Lower leg skin (tissue), 4 donors: ENCODE measurements around the gene TTC34. TPM values are rescaled to one million over a fixed set of nuclear protein-coding genes. Genes with fewer than 3 reads are reported as not detected.

Source experiments
- DNase-seq, 2 donors: peaks; one replicate each; pipeline ENCODE4 v3.0.0-alpha.2; 2019; ENCODE audit warnings: low spot score in 2 of 2
- H3K4me3 ChIP-seq: fragments of 200-600 bp; sonication (generic); 2 replicates; pipeline ENCODE4 v1.5.1; 2017; ENCODE audit warnings: mild to moderate bottlenecking, low read depth; ENCODE audit not compliant: poor library complexity, severe bottlenecking
- CTCF ChIP-seq, 3 donors: fragments of 450-650 bp; IDR thresholded peaks; one replicate each; pipeline ENCODE4 v1.5.1; 2016; ENCODE audit warnings: antibody characterized with exemption in 3 of 3, mild to moderate bottlenecking in 3 of 3, moderate library complexity in 2 of 3
- POLR2A ChIP-seq, 2 donors: fragments of 450-650 bp; IDR thresholded peaks; one replicate each; pipeline ENCODE4 v1.6.1; 2016 to 2017; ENCODE audit warnings: antibody characterized with exemption in 2 of 2, mild to moderate bottlenecking in 1 of 2, moderate library complexity in 1 of 2
- WGBS, 2 donors: methylation state at CpG; one replicate each; pipeline ENCODE4 v1.1.5; 2018; 5-methylcytosine and 5-hydroxymethylcytosine counted together
- intact Hi-C: fragments of 100-400 bp; cut with DNase I; formaldehyde crosslinking; loops from one replicate; pipeline ENCODE4 v1.15.0; 2023; ENCODE audit warnings: low total_unique reads
- total RNA-seq, 4 donors: library from RNA; depleted of rRNA; stranded (reverse); fragments of >200 nt; gene quantifications; one replicate each; pipeline ENCODE4 v1.1.0, GENCODE V29; 2016

TTC34 gene
- total RNA-seq, 4 donors from 2014 or later, result 0.07 to 0.23 (median 0.17) TPM

- TF ChIP-seq CTCF (IDR thresholded peaks at IDR 0.05) (no peak), POLR2A (IDR thresholded peaks at IDR 0.05) (no peak)
- DNase-seq, result peak in 1 of 2 donors; percentile 66
- no peak overlapping the region for H3K4me3 ChIP-seq
- 46 to 55% methylated on average over 19 of the region's 19 CpGs for WGBS, 2 donors
- intact Hi-C loops, result no loop called here
These were observed 4.4 kb downstream of the TTC34 start for GRCh38 chr1:2796890-2797740.

GRCh38 chr1:2795926-2796325, 5.6 kb downstream of the TTC34 start:
- intact Hi-C loops, result no loop called here
- 80 to 86% methylated on average over 6 of the region's 6 CpGs for WGBS, 2 donors

DNA sequence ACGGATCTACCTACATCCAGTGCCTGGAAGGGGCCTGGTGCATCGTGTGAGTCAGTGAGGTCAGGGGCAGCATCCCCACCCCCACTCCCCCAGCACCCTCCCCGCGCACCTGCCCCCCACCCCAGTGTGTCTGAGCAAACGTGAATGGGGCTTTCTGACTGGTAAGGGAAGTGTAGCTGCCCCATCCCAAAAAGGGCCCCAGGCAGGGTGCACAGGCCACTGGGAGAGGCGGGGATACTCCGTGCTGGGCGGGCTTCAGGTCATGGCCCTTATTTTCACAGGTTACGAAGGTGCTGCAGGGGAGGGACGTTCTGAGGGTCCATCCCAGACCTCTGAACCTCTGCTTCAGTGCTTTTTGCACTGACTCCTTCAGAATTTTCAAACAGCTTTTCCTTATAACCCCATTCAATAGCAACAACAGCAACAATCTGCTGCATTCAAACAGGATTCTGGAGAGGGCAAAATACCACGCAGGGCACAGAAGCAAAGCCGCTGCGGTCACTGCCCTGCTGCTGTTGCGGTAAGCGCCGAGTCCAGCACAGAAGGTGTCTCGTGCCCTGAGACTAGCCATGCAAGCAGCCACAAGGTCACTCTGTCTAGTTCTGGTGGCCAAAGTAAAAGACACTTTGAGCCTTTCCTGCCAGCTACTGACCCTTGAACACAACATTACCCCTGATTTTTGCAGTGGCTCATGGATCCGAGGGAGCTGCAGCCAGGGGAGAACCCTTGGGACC, 10.3 kb downstream of the TTC34 start:
- 64 to 67% methylated on average over 18 of the region's 18 CpGs for WGBS, 2 donors
- intact Hi-C loops, result no loop called here
- no peak overlapping the region for H3K4me3 ChIP-seq
- DNase-seq, result no peak
- TF ChIP-seq CTCF (IDR thresholded peaks at IDR 0.05), result no peak
- TF ChIP-seq POLR2A (IDR thresholded peaks at IDR 0.05), result no peak

More at GRCh38 chr1:2795926-2796325, 5.6 kb downstream of the TTC34 start:
- no peak for DNase-seq
- TF ChIP-seq POLR2A (IDR thresholded peaks at IDR 0.05) (no peak), CTCF (IDR thresholded peaks at IDR 0.05) (no peak)
- no peak overlapping the region for H3K4me3 ChIP-seq

GRCh38 chr1:2789986-2790581, 11.4 kb downstream of the TTC34 start:
- TF ChIP-seq CTCF (IDR thresholded peaks at IDR 0.05), result no peak
- no peak for DNase-seq
- WGBS, 2 donors, result 32 to 57% methylated on average over 6 to 27 of the region's 58 CpGs
- H3K4me3 ChIP-seq, result no peak overlapping the region
- intact Hi-C loops, result no loop called here

- 9 to 12% methylated on average over 20 to 31 of the region's 79 CpGs for WGBS, 2 donors
- TF ChIP-seq POLR2A (IDR thresholded peaks at IDR 0.05) (no peak), CTCF (IDR thresholded peaks at IDR 0.05) (no peak)
- DNase-seq, result peak in 1 of 2 donors; percentile 65
- intact Hi-C loops, result no loop called here
- no peak overlapping the region for H3K4me3 ChIP-seq
These were observed 12.1 kb downstream of the TTC34 start for GRCh38 chr1:2789164-2789985.
